HepG2 (cell line): Measurements from ENCODE around the gene AK4. TPM values are rescaled to one million over a fixed set of nuclear protein-coding genes. Genes with fewer than 3 reads are reported as not detected.

Experiments
- ATAC-seq: fragments of 200-7000 bp; cut with Tn5 transposase; 3 replicates; pipeline ENCODE4 v1.9.1; 2020; ENCODE audit warnings: mild to moderate bottlenecking, moderate library complexity
- BruUV-seq: library from RNA; stranded (reverse); fragments of 400-500 nt; replicated peaks from 2 replicates; lab custom pipeline; 2021; lab: Mats Ljungman, UMichigan
- CTCF ChIA-PET: fragments of 300-600 bp; formaldehyde crosslinking; extraction: SDS; loops from one replicate; lab custom pipeline; 2021; ENCODE audit warnings: low total read pairs, inconsistent platforms, low intra/inter-chr PET ratio; lab: Yijun Ruan, JAX
- POLR2A ChIA-PET: fragments of 350-600 bp; sonication (Branson Sonifier 250); formaldehyde crosslinking; loops from one replicate; lab custom pipeline; 2020; ENCODE audit warnings: antibody characterized with exemption, inconsistent platforms; lab: Yijun Ruan, JAX
- DNase-seq: peaks from one replicate; pipeline ENCODE4 v3.0.0-alpha.2; 2015; ENCODE audit warnings: low spot score
- FAIRE-seq: peaks from 3 replicates; lab custom pipeline; 2011; peaks lifted over from hg19 to GRCh38; lab: Jason Lieb, UNC
- H2AFZ ChIP-seq: one replicate; pipeline ENCODE4 v1.6.1; 2011; ENCODE audit warnings: low read length, inconsistent platforms
- H3K27ac ChIP-seq: fragments of 300-600 bp; 3 replicates; pipeline ENCODE4 v1.8.0; 2011; ENCODE audit warnings: mixed run types, mild to moderate bottlenecking, mixed read lengths, low read length, inconsistent platforms; ENCODE audit not compliant: insufficient read depth; ENCODE audit errors: extremely low read length
- H3K27me3 ChIP-seq, 2 experiments: fragments of 200-600 bp in 1 of 2; 2 replicates in 1 of 2; 3 replicates in 1 of 2; pipeline versions ENCODE4 v1.6.0 to v1.8.0; 2011; ENCODE audit warnings: low read length in 2 of 2, mild to moderate bottlenecking in 2 of 2, moderate library complexity in 2 of 2, inconsistent platforms in 1 of 2; ENCODE audit not compliant: insufficient read depth in 2 of 2, control insufficient read depth in 1 of 2
- H3K36me3 ChIP-seq, 2 experiments: fragments of 200-600 bp in 1 of 2; replicated peaks in 1 of 2; 2 replicates in 1 of 2; 3 replicates in 1 of 2; pipeline versions ENCODE4 v1.5.1 to v1.8.0; 2011; ENCODE audit warnings: low read length in 2 of 2, inconsistent platforms in 1 of 2; ENCODE audit not compliant: insufficient read depth in 2 of 2, control insufficient read depth in 1 of 2
- H3K4me1 ChIP-seq: 2 replicates; pipeline ENCODE4 v1.5.1; 2012; ENCODE audit warnings: low read length, inconsistent platforms; ENCODE audit not compliant: insufficient read depth
- H3K4me2 ChIP-seq: 2 replicates; pipeline ENCODE4 v1.6.0; 2011; ENCODE audit warnings: low read depth, low read length, inconsistent platforms
- H3K4me3 ChIP-seq, 3 experiments: fragments of 200-600 bp in 1 of 3; sonication (generic), shearing (Covaris generic) in 1 of 3; replicated peaks in 1 of 3; 2 replicates each; pipeline ENCODE4 v1.5.1; 2011 to 2016; ENCODE audit warnings: low read length in 3 of 3, inconsistent platforms in 2 of 3, low read depth in 2 of 3, mild to moderate bottlenecking in 2 of 3, control low read depth in 1 of 3, mixed read lengths in 1 of 3; ENCODE audit not compliant: insufficient read depth in 1 of 3
- H3K79me2 ChIP-seq: one replicate; pipeline ENCODE4 v1.6.1; 2011; ENCODE audit warnings: low read length, inconsistent platforms; ENCODE audit not compliant: insufficient read depth
- H3K9ac ChIP-seq: 2 replicates; pipeline ENCODE4 v1.6.0; 2011; ENCODE audit warnings: mild to moderate bottlenecking, low read depth, low read length, inconsistent platforms; ENCODE audit not compliant: insufficient read depth
- H3K9me3 ChIP-seq: 2 replicates; pipeline ENCODE4 v1.5.1; 2012; ENCODE audit warnings: mild to moderate bottlenecking, low read length
- H4K20me1 ChIP-seq: 2 replicates; pipeline ENCODE4 v1.6.0; 2011; ENCODE audit warnings: inconsistent platforms, mild to moderate bottlenecking, low read length, moderate library complexity; ENCODE audit not compliant: insufficient read depth
- ASH2L ChIP-seq: fragments of 300-600, 200-600 bp; sonication (generic); IDR thresholded peaks from 2 replicates; pipeline ENCODE4 v1.7.0; 2017; ENCODE audit warnings: low read depth, mild to moderate bottlenecking, moderate library complexity, mixed read lengths, low read length; ENCODE audit not compliant: insufficient read length
- HCFC1 ChIP-seq: fragments of 150-350 bp; IDR thresholded peaks from 2 replicates; pipeline ENCODE4 v1.6.1; 2014; ENCODE audit warnings: low read depth, low read length
- POLR2A ChIP-seq, 2 experiments: IDR thresholded peaks; 2 replicates each; pipeline ENCODE4 v1.6.1; 2011; ENCODE audit warnings: low read depth in 2 of 2, low read length in 2 of 2, mild to moderate bottlenecking in 1 of 2, moderate library complexity in 1 of 2; ENCODE audit not compliant: insufficient read depth in 1 of 2
- SOX5 ChIP-seq: IDR thresholded peaks from 2 replicates; pipeline ENCODE4 v1.6.1; 2016; ENCODE audit warnings: borderline replicate concordance
- SYNCRIP ChIP-seq: fragments of 200-400 bp; formaldehyde crosslinking; IDR thresholded peaks from 2 replicates; pipeline ENCODE4 v1.6.1; 2018; ENCODE audit warnings: mild to moderate bottlenecking, low read depth, low read length; ENCODE audit not compliant: insufficient read depth
- TRIM24 ChIP-seq: sonication (generic); formaldehyde crosslinking; IDR thresholded peaks from 2 replicates; pipeline ENCODE4 v1.8.0; 2022; ENCODE audit warnings: mild to moderate bottlenecking, missing genetic modification reagents
- ZNF337 ChIP-seq: sonication (generic); formaldehyde crosslinking; IDR thresholded peaks from 2 replicates; pipeline ENCODE4 v1.5.1; 2020; ENCODE audit warnings: missing genetic modification reagents, low read depth, mild to moderate bottlenecking, borderline replicate concordance
- WGBS: methylation state at CpG from one replicate; pipeline ENCODE4 v1.1.6; 2017; ENCODE audit warnings: low lambda C conversion rate; 5-methylcytosine and 5-hydroxymethylcytosine counted together
- in situ Hi-C: cut with HindIII; loops from 2 replicates; pipeline ENCODE4 v1.10.0; 2017; ENCODE audit warnings: low pct_unique_long_range_greater_than_20kb; ENCODE audit not compliant: extremely low pct_ligation_motif_present
- intact Hi-C: fragments of 100-400 bp; cut with micrococcal nuclease; formaldehyde crosslinking; loops from one replicate; pipeline ENCODE4 v1.10.0; 2022; ENCODE audit not compliant: unreplicated experiment
- polyA plus RNA-seq, 8 experiments: library from polyadenylated mRNA; depleted of rRNA in 3 of 8; stranded (reverse) in 7 of 8; unstranded in 1 of 8; fragments of >200 nt; fragmentation: Illumina TruSeq in 4 of 8; extraction: Trizol in 4 of 8; gene quantifications; 2 replicates each; pipeline versions ENCODE4 v1.2.1 to v1.2.3, GENCODE V29; 2011 to 2016; ENCODE audit warnings: low read depth in 4 of 8, missing spikeins in 1 of 8, mixed read lengths in 1 of 8; ENCODE audit not compliant: insufficient read depth in 1 of 8
- total RNA-seq, 5 experiments: library from RNA; depleted of rRNA; stranded (reverse); fragments of >200 nt; fragmentation: Illumina TruSeq; extraction: Trizol; gene quantifications; 2 replicates each; pipeline ENCODE4 v1.2.3, GENCODE V29; 2016; ENCODE audit warnings: low read depth in 1 of 5
- TF ChIP-seq, protein P1 (sequence below): sonication (generic); formaldehyde crosslinking; IDR thresholded peaks from 2 replicates; pipeline ENCODE4 v1.5.1; 2020; ENCODE audit warnings: mild to moderate bottlenecking, missing genetic modification reagents, moderate library complexity

The AK4 gene
- total and polyA plus RNA-seq, 2 of the 13 experiments (the other 11 are each of a cell fraction or from before 2014, with no cell fraction given) = 110 to 160 TPM

DNA sequence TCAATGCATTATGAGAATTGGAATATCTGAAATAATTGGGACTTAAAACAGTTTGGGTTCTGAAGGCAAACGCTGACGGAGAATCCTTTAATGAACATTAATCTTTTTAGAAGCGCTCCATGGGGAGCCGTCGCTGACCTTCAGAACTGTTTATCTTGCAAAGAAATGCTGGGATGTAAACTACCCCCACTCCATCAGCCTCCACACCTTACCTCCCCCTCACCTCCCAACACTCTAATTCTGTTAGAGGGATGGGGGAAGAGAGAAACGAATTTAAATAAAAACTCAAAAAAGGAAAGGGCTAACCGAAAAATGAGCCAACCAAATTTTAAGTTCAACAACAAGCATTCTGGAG, 117.3 kb downstream of the AK4 start:
- Histone ChIP-seq H3K9ac (no peak overlapping the region), H3K9me3 (no peaks in the 10 kb centered on the region), H3K4me2 (peak overlapping the region; percentile 73), H3K79me2 (no peaks in the 10 kb centered on the region), H3K36me3 (no peaks in the 10 kb centered on the region), H3K27me3 (no peaks in the 10 kb centered on the region), H3K4me1 (peaks cover 20% of the 10 kb centered on the region), H3K27ac (no peak overlapping the region), H2AFZ (no peak overlapping the region), H3K4me3 (peak overlapping the region in 2 of 3 experiments; percentile 58 to 67; a peak in 3 of 6 replicates), H4K20me1 (no peaks in the 10 kb centered on the region)
- TF ChIP-seq POLR2A (IDR thresholded peaks at IDR 0.05; ENCODE audit: insufficient read depth in 1 of 2, low read depth in 2 of 2, low read length in 2 of 2) = no peak
- no peak for TF ChIP-seq HCFC1
- TF ChIP-seq TRIM24 (CRISPR knock-in tag) = no peak
- TF ChIP-seq, protein P1, sequence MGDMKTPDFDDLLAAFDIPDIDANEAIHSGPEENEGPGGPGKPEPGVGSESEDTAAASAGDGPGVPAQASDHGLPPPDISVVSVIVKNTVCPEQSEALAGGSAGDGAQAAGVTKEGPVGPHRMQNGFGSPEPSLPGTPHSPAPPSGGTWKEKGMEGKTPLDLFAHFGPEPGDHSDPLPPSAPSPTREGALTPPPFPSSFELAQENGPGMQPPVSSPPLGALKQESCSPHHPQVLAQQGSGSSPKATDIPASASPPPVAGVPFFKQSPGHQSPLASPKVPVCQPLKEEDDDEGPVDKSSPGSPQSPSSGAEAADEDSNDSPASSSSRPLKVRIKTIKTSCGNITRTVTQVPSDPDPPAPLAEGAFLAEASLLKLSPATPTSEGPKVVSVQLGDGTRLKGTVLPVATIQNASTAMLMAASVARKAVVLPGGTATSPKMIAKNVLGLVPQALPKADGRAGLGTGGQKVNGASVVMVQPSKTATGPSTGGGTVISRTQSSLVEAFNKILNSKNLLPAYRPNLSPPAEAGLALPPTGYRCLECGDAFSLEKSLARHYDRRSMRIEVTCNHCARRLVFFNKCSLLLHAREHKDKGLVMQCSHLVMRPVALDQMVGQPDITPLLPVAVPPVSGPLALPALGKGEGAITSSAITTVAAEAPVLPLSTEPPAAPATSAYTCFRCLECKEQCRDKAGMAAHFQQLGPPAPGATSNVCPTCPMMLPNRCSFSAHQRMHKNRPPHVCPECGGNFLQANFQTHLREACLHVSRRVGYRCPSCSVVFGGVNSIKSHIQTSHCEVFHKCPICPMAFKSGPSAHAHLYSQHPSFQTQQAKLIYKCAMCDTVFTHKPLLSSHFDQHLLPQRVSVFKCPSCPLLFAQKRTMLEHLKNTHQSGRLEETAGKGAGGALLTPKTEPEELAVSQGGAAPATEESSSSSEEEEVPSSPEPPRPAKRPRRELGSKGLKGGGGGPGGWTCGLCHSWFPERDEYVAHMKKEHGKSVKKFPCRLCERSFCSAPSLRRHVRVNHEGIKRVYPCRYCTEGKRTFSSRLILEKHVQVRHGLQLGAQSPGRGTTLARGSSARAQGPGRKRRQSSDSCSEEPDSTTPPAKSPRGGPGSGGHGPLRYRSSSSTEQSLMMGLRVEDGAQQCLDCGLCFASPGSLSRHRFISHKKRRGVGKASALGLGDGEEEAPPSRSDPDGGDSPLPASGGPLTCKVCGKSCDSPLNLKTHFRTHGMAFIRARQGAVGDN = no peak
- no peak for TF ChIP-seq SOX5 (CRISPR knock-in tag)
- TF ChIP-seq SYNCRIP = no peak
- no peak for TF ChIP-seq ZNF337 (CRISPR knock-in tag)
- no peak for TF ChIP-seq ASH2L
- no TSS peak for BruUV-seq
- 59% methylated on average over 7 of the region's 7 CpGs for WGBS
- CTCF ChIA-PET = no interaction called here
- DNase-seq (no peak), FAIRE-seq (no peak), ATAC-seq (no peak)
- POLR2A ChIA-PET = interaction anchor here (1.1 to 2.5 kb wide), 2 partner anchors 155 to 350 kb away, joined by 3 to 10 read pairs; partner anchors contain the start of genes LEPR and LEPROT
- intact Hi-C loops = loop anchor here (5.0 kb wide), 2 partner anchors 42 to 152 kb away; partner anchors contain the start of gene DNAJC6
- in situ Hi-C loops = no loop called here
